Activated CD4-positive, alpha-beta T cell treated with anti-CD3 and anti-CD28 coated beads for 4 hours (primary cell): ENCODE data around the gene TMEM86A.
A peak's percentile ranks its signal among the peaks of the same experiment; 100 is the strongest.

ENCODE experiments used
- DNase-seq, 2 donors: peaks; one replicate each; pipeline ENCODE4 v3.0.0-alpha.2; 2020

The TMEM86A gene

DNA sequence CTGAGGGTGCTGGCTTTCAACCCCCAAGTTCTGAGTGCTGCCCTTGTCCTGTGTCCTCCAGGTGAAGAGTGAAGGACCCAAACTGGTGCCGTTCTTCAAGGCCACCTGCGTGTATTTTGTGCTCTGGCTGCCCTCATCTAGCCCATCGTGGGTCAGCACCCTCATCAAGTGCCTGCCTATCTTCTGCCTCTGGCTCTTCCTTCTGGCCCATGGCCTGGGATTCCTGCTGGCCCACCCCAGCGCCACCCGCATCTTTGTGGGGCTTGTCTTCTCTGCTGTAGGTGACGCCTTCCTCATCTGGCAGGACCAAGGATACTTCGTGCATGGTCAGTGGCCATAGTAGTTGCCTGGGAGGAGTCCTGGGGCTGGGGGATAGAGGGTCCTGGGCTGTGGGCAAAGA is 2.3 kb downstream of the TMEM86A start:
- DNase-seq = no peak

DNA sequence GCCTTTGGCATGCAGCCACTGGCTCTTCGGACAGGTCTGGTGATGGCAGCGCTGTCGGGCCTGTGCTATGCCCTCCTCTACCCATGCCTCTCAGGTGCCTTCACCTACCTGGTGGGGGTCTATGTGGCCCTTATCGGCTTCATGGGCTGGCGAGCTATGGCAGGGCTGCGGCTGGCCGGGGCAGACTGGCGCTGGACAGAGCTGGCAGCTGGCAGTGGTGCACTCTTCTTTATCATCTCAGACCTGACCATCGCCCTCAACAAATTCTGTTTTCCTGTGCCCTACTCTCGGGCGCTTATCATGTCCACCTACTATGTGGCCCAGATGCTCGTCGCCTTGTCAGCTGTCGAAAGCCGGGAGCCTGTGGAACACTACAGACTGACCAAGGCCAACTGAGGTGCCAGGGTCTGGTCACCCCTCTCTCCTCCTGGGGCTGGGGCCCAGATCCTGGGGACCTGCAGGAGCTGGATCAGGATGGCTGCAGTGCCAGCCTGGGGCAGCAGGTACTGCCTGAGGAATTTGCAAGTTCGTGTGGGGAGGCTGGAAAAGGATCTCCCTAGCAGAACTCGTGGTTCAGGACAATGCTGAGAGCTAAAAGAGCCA is 3.1 kb downstream of the TMEM86A start:
- no peak for DNase-seq

DNA sequence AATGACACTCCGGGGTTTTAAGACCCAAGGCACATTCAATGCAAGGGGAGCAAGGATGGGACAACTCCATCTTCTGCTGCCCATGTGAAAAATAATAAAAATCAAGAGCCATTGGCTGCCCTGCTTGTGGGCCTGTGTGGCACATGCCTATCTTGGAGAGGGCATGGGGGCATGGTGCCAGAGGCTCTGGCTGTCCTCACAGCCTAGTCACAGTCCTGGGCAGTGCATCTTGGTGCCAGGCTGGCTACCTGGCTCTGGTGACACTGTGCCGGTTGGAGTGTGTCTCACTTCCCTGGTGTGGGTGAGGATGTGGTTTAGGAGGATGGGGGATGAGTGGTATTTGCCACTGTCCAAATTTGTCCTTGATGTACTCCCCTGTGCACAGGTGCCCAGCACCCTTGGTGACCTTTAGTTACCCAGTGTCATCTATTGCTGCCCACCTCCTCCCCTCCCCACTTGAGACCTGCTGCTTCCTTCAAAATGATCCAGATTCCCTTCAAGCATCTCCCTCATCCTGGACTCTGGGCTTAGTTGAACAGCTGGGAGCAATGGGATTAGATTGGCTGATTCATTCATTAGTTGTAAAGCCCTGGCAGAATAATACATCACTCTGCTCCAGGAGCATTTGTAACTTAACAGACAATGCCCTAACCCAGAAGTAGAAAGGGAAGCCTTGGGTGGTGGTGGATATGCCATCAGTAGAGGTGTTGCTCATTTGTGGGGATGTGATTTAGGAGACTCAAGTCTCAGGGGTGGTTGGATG is 4.6 kb downstream of the TMEM86A start:
- DNase-seq = no peak

DNA sequence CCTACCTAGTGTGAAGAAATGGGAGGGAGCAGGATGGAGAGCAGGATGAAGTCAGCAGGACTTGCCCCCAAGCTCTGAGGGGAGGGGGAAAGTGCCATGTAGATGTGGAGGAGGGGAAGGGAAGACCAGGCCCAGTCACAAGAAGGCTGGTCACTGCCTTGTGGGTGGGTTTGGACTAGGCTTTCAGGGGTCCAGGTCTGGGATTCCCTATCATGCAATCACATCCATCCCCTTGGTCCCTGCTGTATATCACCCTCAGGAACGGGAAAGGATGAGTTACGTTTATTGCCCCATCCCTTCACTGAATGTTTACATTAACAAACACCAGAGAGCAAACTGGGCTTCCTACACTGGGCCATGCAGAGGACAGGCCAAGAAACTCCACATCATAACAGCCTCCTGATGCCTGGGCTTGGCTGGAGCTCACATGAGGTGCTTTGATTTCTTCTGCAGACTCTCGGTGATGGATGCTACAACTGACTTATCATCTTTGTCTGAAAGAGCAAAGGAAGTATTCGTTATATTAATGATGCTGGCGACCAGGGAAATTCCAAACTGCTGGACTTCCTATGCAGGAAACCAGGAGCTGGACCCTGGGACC is 5.6 kb downstream of the TMEM86A start:
- no peak for DNase-seq

DNA sequence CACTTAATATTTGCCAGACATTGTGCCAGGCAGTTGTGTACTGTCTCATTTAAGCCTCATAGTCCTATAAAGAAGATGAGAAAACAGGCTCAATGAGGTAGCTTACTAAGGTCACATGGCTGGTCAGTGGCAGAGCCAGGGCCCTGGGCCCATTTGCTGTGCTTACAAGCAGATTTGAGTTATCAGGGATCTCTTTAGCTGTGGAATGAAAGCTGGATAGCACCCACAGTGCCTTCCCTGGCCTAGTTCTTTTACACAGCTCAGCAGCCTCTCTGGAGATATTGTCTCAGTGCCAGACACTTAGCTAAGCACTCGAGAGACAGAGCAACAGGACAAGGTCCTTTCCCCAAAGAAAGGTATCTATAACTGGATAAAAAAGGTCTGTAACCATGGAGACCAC is 6.1 kb downstream of the TMEM86A start:
- DNase-seq = no peak

DNA sequence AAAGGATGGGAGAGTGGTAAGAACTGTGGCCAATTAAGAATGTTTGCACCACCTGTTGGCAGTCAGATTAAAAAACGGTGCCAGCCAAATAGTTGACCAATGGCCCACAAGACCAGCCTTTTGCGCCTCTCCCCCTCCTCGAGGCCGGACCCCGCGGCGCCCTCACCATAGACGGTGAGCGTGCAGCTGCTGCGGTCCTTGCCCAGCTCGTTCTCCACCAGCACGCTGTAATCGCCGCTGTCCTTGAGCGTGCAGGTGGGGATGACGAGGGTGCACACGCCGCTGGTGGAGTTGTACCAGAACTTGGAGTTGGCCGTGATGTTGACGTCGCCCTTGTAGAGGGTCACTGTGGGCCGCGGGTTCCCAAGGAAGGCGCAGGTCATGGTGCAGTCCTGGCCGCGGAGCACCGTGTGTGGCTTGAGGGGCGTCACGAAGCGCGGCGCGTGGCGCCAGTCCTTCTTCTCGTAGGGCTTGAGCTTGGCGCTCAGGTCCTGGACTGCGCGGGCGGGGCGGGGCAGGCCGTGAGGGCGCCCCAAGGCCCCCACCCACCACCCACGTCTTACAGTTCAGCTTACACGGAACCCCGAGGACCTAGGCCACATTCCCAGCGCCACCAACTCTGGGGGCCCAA is 7.2 kb downstream of the TMEM86A start:
- DNase-seq = peak; percentile 18 to 25

DNA sequence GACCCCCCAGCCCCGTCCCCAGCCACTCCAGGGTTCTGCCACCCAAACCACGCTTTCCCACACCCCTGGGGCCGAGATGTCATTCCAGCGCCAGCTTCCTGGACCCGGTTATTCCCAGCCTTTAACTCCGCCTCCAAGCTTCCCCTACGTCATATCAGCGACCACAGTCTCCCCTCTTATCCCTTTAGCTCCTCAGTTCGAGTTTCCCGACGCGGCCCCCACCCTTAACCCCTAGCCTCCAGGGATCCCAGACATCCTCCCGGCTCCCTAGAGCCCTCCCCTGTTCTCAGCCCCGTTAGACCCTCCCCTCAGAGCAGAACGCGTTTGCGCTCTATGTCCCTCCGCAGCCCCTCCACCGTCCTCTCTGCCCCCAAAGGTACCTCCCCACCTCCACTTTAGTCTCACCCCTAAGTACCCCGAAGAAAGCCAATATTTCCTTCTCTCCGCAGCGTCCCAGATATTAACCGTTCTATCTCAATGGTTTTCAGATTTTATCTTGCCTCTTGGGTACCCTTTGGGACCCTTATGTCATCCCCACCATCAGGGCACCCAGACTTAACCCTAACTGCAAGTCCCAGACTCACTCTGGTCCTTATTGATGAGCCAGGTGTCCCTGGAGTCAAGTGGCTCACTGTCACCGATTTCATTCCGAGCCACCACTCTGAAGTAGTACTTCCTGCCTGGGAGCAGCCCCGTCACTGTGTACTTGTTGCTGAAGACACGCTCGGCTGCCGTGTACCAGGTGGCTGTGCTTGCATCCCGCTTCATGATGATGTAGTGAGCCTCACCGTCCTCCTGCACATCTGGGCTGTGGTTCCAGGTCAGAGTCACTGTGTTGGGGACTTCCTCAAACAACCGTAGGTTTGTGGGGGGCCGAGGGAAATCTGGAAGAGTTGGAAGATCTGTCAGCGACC is 8.0 kb downstream of the TMEM86A start:
- peak; percentile 57 to 62 for DNase-seq

DNA sequence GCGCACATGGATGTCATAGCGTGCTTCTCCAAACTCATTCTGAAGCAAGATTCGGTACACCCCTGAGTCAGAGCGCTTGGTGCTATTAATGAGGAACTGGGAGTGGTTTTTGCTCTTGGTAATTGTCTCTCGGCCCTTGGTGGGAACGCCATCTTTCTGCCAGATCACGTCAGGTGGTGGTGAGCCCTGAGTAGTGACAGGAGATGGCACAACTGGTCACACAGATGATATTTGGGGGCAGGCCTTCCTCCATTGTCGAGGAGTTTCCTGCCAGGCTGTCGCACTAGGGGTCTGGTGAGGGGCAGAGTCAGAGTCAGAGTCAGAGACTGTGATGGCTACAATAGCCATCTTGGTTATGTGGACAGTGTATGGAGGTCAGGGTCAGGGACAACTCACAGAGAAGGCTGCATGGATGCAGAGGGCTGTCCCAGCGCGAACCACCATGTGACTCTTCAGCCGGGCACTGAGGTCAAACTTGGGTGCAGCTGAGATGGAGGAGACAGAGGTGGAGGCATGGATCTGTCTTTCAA is 9.3 kb downstream of the TMEM86A start:
- no peak for DNase-seq

DNA sequence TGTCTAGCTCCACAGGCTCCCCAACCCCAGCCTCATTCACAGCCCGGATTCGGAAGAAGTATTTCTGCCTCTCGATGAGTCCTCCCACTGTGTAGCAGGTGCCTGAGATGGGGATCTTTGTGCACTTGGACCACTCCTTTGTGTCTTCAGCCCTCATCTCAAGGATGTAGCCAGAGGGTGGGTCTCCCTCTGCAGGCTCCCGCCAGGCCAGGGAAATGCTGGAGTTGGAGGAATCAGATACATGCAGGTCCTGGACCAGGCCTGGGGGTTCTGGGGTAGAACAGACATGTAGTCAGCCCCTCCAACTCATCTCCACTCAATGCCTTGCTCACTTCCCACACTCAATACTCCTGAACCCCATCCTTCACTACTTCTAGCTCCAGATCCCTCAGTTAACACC is 10.8 kb downstream of the TMEM86A start:
- no peak for DNase-seq

DNA sequence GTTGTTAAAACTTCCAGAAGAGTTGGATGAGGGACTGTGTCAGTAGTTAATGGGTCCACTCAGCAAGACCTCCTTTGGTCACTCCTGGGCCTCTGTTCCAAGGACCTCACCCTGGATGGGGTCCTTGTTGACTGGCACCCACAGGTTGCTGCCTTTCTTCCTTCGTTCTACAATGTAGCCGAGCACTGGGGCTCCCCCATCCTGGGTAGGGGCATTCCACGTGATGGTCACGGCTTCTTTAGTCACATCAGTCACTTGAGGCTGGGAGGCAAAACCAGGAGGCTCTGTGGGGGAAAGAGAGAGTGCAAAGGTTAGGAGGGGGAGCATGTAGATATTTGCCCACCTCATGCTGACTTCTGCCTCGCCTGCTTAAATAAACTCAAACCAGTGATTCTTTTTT is 12.0 kb downstream of the TMEM86A start:
- no peak for DNase-seq

DNA sequence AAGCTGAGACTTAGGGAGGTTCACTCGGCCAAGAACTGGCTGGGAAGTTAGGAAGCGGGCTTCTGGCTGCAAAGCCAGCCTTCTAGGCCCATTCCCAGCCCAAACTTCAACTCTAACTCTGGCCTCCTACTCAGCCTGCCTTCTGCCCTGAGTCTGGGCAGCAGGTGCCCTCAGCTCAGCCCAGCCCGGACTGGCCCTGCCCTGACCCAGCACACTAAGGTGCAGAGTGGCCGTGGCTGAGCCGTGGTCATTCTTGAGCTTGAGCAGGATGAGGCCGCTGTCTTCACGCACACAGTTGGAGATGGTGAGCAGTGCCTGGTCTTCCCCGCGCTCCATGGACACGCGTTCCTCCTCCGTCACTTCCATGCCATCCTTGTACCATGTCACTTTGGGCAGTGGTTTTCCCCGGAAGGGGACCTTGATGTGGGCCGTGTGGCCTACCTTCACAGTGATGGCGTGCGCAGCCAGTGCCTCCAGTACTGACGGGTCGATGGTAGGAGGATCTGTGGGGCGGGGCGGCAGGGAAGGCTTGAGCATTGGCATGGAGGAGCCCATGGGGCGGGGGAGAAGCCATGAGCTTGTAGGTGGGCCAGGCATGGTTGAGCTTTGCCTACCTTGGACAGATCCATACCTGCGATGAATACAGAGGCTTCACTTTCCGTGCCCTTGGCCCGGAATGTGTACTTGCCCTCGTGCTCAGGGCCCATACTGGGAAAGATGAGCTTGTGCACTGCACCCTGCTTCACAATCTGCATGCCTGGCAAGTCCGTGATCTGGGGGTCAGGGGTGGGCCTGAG is 15.3 kb downstream of the TMEM86A start:
- DNase-seq = no peak

DNA sequence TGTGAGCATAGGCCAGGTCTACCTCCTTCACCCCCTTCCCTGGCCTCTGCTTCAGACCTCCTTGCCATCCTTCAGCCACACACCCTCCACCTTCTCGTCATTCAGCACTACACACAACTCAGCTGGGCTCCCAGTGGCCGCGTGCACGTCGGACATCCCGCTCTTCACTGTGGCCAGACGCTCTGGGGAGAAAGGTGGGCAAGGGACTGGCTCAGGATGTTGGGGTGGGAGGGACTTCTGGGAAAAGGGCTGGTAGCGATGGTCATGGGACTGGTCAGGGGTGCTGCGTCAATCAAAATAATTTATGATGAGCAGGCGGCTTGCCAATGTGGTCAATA is 15.8 kb downstream of the TMEM86A start:
- no peak for DNase-seq

DNA sequence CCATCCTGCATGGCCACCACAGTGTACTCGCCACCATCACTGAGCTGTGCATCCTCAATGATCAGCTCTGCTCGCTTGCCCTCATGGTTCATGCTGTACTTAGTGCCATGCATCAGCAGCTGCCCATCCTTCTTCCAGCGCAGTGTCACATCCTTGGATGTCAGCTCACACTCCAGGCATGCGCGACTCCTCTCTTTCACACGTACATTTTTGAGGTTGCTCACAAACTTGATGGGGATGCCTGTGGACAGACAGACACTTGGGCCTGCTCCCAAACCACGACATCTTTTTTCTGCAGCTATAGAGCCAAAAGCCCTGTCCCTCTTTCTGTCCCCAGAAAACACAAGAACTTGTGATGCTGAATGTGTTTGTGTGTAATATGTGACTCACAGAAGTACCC is 16.9 kb downstream of the TMEM86A start:
- DNase-seq = no peak

DNA sequence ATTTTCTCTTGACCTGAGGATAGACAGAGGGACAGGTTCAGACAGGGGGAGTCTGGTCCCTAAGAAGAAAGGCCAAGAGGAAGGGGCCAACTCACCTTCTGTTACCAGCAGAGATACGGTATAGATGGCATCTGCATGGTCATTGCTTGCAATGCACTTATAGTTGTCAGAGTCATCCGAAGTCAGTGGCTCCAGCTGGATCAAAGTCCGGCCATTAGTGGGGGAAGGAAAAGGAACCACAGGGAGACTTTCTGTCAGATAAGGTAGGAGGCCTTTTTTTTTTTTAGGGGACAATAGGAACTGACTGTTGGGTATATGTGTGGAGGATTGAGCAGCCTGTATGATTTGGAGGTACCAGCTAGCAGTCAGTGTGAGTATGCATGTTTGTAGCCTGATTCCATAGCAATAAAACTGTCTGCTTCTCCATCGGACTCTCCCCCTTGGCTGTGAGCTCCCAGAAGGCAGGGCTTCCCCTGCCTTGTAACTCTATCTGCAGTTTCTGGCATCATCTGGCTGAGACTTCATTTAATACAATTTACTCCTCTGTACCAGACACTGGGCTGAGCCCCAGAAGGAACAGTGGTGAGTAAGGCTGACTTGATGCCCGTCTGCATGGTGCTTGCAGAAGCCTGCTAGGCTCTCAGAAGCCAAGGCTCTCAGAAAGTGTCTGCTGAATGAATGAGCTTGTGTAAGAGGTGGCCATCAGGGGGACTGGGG is 21.7 kb downstream of the TMEM86A start:
- DNase-seq = no peak

DNA sequence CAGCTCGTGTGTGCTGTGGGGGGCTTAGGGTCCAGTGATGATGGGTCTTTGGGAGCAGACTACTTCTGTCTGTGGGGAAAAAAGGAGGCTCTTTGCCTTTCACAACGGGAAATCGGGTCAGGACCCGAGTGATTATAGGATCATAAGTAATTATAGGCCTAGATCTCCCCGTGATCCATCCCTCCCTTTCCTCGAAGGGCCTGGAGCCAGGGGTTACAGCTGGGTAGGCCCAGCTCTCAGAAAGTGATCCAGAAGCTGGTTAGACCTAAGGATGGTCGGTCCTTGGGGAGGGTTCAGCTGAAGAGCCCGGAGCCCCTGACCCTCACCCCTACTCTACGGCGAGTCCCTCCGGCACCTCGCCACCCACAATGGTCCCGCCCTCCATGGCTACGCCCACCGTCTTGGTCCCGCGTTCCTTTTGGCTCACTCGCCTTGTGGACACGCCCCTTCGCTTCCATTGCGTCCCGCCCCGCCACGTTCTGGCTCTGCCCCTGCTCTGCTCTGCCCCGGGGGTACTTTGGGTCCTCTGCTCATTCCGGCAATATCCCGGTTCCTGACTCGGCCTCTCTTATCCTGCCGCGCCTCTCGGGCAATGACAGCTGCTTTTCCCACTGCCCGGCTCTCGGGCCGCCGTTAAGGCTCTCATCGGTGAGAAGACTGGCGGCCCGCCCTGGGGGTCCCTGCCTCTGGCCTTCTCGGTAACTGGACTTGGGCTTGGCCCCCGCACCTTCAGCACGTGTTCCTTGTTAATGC is 22.4 kb downstream of the TMEM86A start:
- DNase-seq = peak; percentile 83 to 86

DNA sequence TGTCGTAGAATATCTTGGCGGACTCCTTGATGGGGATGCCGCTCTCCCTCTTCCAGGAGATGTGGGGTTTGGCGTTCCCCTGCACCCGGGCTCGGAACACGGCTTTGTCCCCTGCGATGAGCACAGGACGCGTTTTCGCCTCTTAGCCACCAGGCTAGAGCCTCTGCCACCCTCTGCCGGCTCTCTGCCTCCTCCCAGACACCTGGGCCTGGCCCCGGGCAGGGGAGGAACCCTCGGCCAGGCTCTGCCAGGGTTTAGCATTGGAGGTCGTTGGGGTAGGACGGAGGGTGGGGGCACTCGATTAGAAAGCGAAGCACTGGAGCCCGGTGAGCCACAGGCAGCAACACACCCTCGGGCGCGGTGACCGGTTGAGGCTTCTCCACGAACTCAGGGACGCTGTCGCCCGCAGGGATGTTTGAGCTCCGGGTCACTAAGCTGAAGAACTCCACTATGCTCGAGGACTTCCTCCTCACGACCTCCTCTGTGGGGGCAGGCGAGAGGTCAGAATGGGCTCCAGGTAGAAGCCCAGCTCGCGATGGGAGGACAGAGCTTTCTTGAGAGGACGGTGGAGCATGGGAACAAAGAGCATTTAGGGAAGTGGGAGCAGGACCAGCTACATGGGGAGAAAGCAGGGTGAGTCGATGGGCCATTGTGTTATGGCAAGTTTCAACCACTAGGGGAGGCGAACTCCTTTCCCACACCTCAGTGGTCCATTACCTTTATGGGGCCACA is 23.1 kb downstream of the TMEM86A start:
- DNase-seq = peak; percentile 37 to 56

DNA sequence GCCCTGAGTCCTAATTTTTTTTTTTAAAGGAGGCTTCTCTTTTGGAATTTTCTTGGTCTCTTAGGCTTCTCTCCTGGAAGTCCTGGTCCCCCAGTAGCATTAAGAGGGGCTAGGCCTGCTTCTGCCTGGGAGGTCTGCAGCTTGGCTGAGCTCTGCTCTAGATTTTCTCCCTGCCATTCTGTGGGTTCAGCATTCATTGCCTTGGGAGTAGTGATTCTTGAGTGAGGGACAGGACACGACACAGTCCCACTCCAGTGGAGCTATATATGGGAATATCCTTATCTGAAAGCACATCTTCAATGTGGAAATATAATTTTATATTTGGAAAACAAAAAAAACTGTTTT is 23.7 kb downstream of the TMEM86A start:
- DNase-seq = no peak

DNA sequence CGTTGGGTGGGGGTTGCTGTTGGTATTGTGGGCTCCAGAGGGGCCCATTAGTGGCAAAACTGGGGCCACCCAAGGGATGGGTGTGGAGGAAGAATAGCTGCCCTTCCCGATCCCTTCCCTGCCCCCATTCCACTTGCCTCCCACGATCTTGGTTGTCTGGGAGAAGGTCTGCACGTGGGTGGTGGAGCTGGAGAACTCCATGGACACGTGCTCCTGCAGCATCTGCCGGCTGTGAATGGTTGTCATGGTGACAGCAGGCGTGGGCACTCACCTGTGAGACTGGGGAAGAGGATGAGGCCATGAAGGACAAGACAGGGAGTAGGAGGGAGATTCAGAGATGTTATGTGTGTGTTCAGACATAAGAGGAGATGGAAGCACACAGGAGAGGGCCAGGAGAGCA is 25.4 kb downstream of the TMEM86A start:
- no peak for DNase-seq

DNA sequence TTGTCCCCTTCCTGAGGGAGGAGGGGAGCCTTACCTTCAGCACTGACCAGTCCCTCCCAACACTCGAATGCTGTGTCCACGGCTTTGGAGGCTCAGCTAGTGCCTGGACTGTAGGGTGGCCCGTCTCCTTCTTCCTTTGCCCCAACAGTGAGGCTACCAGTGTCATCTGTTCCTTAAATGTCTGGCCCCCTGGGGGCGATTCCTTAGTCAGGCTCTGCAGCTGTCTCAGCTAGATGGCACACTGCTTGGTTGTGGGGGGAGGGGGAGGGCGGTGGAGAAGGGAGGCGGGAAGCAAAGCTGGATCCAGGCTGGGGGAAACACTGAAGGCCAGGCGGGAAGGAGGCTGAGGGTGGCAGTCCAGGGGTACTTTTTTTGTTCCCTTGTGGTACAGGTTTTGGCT is 27.5 kb downstream of the TMEM86A start, which contains the start of gene IGSF22:
TSS of gene IGSF22 (minus strand) at position 149 of the 400 bp plus-strand sequence. CDS start 1,952 bp downstream, outside the sequence.
- no peak for DNase-seq
